Activated gamma-delta T cell treated with anti-CD3 and anti-CD28 coated beads, Interleukin-2, amount 50 U/mL, for 16 hours (primary cell): ENCODE results near the gene DRAM1.

Source experiments
- DNase-seq: peaks from one replicate; pipeline ENCODE4 v3.0.0-alpha.2; 2020; ENCODE audit warnings: low read depth

DRAM1 gene

DNA sequence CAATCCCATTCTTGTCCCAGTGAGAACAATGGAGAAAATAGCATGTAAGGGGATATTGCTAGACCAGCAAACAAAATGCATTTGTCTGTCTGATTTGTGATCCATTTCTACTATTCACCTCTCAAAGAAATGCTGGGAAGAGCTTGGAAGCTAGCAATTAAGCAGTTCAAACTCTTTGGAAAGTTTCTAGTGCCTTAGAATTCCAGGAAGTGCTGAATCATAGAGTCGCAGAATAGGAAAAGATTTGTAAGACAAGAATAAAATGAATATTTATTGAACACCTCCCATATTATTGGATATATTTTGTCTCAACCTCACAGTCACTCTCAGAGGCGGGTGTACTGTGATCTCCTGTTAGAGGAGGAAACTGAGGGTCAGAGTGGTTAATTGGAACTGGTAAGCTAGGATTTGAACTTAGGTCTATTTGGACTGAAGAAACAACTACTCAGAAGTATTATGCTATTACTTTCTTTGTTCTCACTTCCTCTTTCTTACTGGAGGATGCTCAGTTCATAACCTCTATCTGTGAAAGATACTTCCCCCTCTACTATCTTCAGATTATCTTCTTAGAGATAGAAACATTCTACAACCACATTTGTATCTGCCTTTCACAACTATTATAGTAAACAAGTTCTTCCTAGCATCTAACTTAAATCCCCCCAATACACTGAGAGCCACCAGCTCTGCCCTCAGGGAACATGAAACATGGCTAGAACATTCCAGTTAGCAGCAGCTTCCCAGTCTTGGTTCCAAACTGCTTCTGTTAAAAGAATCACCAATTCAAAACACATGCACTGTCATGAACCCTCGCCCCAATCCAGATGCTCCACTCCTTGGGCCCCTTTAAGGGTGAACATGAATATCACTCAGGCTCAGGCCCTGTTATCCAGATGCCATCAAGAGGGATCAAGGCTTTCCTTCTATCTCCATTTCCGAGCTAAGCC lies 64.2 kb downstream of the DRAM1 start:
- no peak for DNase-seq

DNA sequence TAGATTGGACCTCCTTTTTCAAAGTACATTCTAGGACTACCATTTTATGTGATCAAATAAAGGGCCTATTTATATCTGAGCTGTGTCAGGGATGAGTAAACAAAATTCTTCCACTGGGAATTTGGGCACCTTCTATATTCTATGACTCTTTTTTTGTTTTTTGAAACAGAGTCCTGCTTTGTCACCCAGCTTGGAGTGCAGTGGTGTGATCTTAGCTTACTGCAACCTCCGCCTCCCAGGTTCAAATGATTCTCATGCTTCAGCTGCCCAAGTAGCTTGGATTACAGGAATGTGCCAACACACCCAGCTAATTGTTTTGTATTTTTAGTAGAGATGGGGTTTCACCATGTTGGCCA lies 64.8 kb downstream of the DRAM1 start:
- DNase-seq: no peak

DNA sequence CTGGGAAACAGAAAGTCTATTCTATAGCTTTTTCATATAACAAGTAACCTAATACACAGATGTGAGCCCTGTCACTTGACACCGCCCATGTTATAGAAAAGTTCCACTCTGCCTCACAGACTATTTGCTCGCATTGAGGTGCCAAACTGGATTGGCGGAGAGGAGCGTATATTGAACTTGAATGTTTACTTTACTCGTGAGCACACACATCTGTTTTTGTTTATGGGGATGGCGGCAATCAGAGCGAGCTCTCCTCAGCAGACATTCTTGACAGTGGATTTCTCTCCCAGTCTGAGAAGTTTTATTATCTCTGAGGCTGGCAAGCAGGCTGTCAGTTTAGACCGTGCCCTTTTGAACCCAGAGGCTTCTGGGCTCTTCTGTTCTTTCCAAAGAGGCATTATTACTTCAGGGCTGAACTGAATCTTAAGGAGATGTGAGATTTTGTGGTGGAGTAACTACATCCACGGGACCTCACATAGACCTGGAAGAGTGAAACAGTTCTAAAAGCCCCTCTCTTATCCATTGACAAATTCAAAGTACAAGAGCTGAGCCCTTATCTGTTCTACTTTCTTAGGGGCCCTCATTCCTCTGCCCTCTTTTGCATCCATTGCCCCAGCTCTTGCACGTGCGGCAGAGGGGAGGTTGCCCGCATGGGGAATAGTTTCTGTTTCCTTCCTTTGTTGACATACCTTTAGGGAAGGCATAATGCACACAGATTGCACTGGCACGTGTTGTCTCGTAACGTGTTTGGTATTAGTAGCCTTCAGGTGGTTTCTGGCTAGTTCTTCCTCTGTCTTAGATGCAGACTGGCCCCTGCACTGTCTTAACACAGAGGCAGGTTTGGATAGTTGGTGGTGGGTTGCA lies 68.2 kb downstream of the DRAM1 start:
- no peak for DNase-seq

DNA sequence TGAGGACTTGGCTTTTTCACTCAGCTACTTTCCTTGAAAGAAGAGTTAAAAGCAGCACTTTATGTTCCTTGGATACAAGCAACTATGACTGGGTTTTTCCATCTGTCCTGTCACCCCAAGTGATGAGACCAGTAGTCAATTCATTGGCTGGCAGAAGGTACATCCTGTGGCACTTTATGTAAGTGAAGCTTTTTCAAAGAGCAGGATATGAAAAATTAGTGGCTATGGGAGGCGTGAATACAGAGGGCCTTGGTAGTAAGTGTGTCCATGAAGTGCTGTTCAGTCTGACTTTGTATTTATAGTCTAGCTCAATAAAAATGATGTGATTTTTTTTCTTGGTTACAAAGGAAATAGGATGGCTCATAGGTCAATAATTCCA lies 68.8 kb downstream of the DRAM1 start:
- DNase-seq: no peak

DNA sequence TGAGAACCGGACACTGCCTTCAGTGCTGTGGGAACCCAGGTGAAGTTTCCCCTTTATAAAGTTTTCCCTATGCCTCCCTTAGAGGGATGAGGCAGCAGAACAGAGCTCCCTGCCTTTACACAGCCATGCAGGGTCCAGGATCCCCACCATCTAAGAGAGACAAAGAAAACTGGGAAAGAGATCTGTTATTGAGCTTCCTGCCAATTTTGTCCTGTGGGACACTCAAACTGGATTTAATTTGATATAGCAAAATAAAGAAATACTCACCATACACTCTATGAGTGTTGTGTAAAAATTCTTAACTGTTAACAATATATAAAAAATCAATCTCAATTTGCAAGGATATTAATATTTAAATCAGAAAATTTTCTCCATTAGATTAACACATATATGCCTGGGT lies 69.9 kb downstream of the DRAM1 start:
- DNase-seq: no peak

DNA sequence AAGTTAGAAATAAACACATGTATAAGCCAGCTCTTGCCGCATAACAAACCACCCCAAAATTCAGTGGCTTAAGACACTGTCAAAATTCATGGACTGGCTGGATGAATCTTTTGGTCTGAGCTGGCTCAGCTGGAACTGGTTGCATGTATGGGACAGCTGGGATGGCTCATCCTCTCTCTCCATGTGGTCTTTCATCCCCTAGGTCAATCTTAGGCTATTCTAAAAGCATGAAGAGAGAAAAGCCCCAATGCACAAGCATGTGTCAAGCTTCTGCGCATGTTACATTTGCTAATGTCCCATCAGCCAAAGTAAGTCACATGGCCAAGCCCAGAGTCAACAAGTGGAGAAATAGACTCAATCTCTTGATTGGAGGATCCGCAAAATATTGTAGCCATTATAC lies 71.0 kb downstream of the DRAM1 start:
- DNase-seq: no peak

DNA sequence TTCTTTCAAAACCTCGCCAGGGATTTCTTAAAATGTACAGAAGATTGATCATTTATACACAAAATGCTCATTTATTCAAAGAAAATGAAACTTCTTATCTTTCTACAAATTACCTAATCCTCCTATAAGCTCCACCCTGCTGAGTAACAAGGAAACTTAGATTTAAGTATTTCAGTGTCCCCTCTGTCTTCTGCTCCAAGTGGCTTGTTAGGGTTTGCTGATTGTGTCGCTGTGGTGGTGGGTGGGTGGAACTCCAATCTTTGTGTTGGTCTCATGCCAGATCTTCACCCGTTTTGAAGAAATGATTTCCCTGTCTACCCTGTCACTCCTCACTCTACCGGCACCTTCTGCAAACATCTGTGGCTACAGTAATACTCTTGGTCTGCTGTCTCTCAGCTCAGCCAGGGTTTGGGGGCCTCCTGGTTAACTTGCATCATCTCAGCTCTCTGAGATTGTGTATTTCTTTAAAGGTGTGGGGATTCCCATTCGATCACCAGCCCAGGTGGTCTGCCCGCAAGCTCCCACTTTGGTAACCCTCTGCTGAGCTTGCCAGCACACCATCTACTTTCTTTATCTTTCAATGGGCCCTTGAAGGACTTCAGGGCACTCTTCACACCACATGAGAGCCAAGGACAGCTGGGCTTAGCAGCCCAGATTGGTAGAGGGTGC lies 73.8 kb downstream of the DRAM1 start:
- no peak for DNase-seq

DNA sequence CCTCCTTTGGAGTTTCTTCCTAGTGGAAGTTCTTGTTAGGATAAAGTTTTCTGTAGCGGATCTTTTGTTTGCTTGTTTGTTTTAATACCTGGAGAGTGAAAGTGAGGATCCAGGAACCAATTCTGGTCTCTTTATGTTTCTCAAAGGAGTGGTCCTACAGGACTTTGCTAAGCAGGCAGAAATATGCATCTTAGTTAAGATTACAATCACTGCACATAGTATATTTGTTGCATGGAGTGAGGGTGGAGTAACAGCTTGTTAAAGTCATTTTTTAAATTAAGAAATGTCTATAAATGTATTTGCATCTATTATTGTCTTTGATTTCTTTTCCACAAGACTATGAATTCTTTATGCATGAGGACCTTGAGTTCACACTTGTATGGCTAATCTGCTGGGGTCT lies 76.7 kb downstream of the DRAM1 start:
- DNase-seq: no peak

DNA sequence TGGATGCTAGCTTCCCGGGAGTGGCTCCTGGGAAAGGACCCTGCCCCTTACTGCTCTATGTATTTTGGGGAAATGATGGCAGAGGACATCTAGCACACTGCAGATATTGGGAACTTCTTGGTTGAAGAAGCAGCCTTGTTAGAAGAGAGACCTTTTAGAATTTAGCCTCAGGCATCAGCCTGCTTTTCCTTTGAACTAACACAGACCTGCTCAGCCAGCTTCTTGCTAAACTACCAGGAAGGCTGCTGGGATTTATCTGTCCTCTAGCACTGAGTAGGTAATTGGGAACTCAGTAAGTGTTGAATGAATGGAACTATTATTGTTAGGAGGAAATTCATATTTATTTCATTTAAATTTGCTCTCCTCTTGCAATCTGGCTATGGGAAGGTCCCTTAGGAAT lies 77.3 kb downstream of the DRAM1 start:
- DNase-seq: no peak

DNA sequence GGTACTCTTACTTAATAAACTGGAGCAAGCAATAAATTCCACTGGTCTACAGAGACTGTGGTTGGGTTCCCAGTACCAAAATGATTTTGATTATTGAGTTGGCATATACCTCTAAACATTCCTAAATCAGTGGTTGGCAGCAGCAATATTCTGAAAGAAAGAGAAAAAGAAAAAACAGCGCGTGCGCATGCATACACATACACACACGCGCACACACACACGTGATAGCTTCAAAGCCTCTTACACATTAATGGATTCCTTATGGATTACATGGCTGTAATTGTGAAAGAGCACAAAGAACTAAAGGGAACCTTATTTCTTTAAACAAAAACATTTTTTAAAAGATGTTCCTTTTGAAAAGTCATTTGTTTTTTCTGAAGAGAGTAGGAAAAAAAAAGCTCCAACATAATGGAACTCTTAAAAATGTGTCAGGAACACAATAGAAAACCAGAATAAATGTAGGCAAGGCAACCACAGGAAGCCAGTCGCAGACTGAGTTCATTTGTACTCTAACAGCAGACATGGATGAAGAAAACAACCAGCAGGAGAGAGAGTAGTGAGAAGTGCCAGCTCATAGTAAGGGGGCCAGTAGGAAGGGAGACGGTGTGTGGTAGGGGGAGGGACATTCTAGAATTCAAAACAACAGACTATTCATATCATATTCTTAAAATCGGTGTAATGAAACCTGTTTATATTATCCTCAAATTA lies 80.0 kb downstream of the DRAM1 start:
- no peak for DNase-seq

DNA sequence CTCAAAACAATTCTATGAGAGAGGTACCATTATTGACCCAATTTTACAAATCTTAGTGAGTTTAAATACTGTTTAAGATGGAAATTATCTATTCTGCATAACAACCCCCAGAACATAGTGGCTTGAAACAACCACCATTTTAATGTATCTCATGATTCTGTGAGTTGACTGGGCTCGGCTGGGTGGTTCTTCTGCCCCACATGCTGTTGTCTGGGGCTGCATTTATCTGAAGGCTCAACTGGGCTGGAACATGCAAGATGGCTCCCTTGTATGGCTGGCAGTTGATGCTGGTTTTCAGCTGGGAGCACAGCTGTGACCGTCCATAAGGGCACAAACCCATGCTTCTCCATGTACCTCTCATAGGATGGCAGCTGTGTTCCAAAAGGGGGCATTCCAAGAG lies 82.2 kb downstream of the DRAM1 start:
- no peak for DNase-seq

DNA sequence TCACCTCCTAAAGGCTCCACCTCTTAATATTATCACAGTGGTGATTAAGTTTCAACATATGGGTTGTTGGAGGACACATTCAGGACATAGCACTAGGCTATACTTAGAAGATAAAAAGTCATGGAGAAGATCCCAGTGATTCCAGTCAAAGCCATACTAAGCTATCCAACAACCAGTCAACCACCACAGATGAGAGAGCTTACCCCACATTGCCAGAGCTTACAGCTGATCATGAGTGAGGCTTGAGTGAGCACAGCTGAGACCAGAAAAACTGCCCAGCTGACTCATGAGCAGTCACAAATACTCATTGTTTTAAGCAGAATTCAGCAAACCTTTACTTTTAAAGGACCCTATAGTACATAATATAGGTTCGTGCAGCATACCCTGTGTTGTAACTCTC lies 85.1 kb downstream of the DRAM1 start:
- no peak for DNase-seq

DNA sequence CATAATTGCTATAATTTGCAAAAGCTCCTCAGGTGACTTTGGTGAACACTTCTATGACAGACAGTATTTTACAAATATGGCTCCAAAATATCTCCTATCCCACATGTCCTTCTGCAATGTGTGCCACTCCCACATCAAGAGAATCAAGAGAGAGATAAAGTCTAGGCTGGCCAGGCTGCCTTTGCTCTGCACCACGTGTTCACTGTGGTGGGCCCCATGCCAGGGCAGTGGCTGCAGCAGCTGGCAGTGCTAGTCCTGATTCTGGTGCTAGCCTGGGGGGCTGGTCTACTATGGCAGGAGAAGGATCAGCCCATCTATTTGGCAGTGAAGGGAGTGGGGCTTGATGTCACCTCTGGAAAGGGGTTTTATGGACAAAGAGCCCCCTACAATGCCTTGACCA lies 86.3 kb downstream of the DRAM1 start:
- no peak for DNase-seq

DNA sequence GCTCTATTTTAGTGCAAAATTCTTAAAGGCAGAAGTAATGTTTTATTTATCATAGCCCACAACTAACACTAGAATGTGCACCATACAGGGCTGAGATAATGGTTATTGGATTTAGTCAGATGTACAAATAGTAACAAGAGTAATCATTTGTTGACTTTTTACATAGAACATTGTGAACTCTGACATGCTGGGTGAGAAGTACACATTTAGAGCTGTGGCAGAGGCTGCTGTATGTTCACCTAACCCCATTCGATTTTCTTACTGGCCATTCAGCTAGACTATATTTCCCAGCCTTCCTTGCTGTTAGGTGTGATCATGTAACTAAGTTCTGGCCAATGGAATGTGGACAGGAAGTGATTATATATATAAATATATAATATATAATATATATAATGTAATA lies 89.1 kb downstream of the DRAM1 start:
- DNase-seq: no peak

DNA sequence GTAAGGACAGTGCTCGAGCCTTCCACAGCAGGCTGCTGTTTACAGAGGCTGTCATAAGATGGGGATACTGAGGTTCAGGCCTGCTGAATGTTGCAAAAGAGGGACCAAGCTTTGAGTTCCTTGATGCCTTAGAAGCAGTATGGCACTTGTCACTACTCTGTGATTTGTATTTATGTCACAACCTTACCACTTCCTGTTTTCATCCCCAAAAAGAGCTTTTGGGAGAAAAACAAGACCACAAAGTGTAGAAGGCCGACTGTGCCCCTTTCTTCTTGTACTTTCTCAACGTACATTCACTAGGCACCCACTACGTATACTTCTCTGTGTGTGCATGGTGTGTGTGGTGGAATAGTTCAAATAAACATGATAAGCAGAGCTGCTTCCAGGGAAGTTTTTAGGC lies 90.1 kb downstream of the DRAM1 start:
- no peak for DNase-seq

DNA sequence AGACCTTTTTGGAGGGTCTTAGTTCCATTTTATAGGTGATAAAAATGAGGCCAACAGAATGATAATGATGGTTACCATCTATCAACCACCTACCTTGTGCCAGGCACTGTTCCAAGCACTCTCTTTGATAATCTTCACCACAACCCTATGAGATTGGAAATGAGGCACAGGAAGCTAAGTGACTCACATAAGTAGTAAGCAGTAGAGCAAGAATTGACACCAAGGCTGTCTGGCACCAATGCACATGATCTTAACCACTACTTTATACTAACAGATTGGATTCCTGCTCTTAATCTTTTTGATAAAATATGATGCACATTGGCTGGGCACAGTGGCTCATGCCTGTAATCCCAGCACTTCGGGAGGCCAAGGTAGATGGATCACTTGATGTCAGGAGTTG lies 91.4 kb downstream of the DRAM1 start:
- no peak for DNase-seq
